Measurements from ENCODE around the gene KIAA1549. TPM values are rescaled to one million over a fixed set of nuclear protein-coding genes. Genes with fewer than 3 reads are reported as not detected.
"Not testable (repeated sequence)": the region's sequence is repeated elsewhere in the genome, so short reads cannot be mapped to it uniquely, and the experiment has no call there.

KIAA1549 gene
- total and polyA plus RNA-seq, 2 of the 4 experiments (the other 2 are of a cell fraction): 1.3 to 3.3 TPM

GRCh38 chr7:138797046-138797445 is 184.1 kb downstream of the KIAA1549 start:
- CTCF ChIA-PET; H2BK15ac ChIP-seq (ENCODE audit: low read depth, low read length); H3K4ac ChIP-seq (ENCODE audit: low read depth, low read length); H3K4me2 ChIP-seq (ENCODE audit: low read depth, low read length); H4K20me1 ChIP-seq (ENCODE audit: insufficient read depth, low read length); H3K9me1 ChIP-seq (ENCODE audit: insufficient read depth, low read length); H3K4me3 ChIP-seq (ENCODE audit: insufficient read depth, low read depth, low read length); H2BK5ac ChIP-seq (ENCODE audit: low read depth, low read length, poor library complexity, severe bottlenecking); BruUV-seq (replicated peaks); POLR2A ChIA-PET (ENCODE audit: unreplicated experiment); H4K91ac ChIP-seq (ENCODE audit: insufficient read depth, low read depth, low read length); H3K27me3 ChIP-seq (ENCODE audit: control insufficient read depth, insufficient read depth, low read length); H3K56ac ChIP-seq (ENCODE audit: extremely low read depth, insufficient read depth, low read length); ATAC-seq (ENCODE audit: low read depth); H2AFZ ChIP-seq (replicated peaks; ENCODE audit: low read length, poor library complexity); H3K27ac ChIP-seq (ENCODE audit: insufficient read depth, low read length); H3K23ac ChIP-seq (ENCODE audit: low read depth, low read length); H3K79me1 ChIP-seq (ENCODE audit: low read depth in 1 of 2, low read length in 2 of 2); H2BK20ac ChIP-seq (ENCODE audit: low read depth, low read length); H3K36me3 ChIP-seq (ENCODE audit: control insufficient read depth, insufficient read depth, low read length); intact Hi-C loops (cut with micrococcal nuclease); dilution Hi-C loops (cut with HindIII; ENCODE audit: low sequenced_read_pairs, unreplicated experiment); in situ Hi-C loops (cut with MboI; ENCODE audit: low sequenced_read_pairs); H2BK120ac ChIP-seq (ENCODE audit: low read depth, low read length); H3K9ac ChIP-seq (ENCODE audit: low read depth, low read length); H2AK9ac ChIP-seq (replicated peaks; ENCODE audit: low read depth, low read length, poor library complexity); H3K18ac ChIP-seq (ENCODE audit: low read depth, low read length); H3K14ac ChIP-seq (replicated peaks; ENCODE audit: low read depth, low read length); H4K8ac ChIP-seq (ENCODE audit: low read depth in 2 of 2, low read length in 2 of 2); H2AK5ac ChIP-seq (ENCODE audit: low read depth, low read length); H3K9me3 ChIP-seq (ENCODE audit: control insufficient read depth, insufficient read depth, low read length); H3K4me1 ChIP-seq (ENCODE audit: control insufficient read depth, insufficient read depth, low read length); DNase-seq; H4K5ac ChIP-seq (ENCODE audit: low read depth, low read length): not testable (repeated sequence)
- 80% methylated on average over 1 of the region's 4 CpGs; no CpG with 5 or more reads in 1 of the 2 experiments for WGBS, 2 experiments (ENCODE audit: extremely low coverage in 2 of 2, insufficient read length in 1 of 2)
